HG03354 (cell line): ENCODE results near the gene FBLN2.

Source experiments
- ATAC-seq: cut with Tn5 transposase; IDR thresholded peaks from one replicate; pipeline ENCODE4 v1.9.1; 2021; ENCODE audit warnings: mild to moderate bottlenecking; ENCODE audit not compliant: unreplicated experiment, poor library complexity, severe bottlenecking

Gene FBLN2

GRCh38 chr3:13669457-13669856 lies 120.5 kb downstream of the FBLN2 start:
- no peak for ATAC-seq

DNA sequence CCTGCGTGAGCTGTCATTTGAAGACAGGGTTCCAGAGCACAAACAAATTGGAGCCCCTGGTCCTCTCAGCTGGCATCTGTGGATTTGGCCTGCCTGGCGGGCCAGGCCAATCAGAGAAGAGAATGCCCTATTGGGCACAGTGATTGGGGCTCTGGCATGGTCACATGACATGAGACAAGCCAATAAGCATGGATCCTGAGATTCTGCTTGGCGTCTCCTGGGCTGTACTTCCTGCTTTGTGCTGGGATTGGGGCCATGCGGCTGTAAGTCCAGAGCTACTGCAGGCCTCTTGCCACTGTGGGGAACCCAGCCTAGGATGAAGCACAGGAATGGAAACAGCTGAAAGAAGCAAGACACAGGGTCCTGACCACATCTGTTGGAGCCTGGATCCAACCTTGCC lies 121.4 kb downstream of the FBLN2 start:
- ATAC-seq = no peak

DNA sequence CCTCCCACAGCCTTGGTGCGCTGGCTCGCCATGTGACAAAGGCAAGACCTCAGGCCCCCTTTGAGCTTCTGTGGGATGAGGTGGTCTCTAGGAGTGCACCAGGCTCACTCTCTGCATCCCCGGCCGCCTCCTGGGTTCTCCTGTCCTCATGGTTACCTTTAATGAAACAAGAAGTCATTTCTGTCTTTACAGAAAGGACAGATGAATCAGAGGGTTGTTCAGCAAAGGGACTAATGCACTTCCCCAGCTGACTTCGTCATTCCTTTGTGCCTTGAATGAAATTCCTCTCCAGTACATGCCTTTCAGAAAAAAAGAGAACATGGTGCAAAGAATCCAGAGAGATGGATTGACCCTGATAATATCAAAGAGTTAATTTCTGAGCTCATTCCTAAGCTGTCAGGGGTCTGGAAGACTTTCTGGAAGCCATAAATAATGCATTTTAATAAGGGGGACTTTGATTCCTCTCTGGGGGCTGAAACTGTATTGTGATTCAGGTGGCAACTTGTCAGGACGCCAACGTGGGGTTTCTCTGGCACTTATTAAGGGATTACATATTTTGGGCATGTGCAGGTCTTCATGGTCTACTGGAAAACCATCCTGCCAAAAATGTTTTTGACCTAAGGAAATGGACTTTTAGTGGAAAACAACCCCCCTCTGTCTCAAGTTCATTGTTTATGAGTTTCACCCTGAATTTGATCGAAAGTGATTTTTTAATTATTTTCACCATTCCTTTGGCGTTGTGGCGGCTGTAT lies 122.7 kb downstream of the FBLN2 start:
- no peak for ATAC-seq

GRCh38 chr3:13673207-13673606 lies 124.3 kb downstream of the FBLN2 start:
- ATAC-seq = no peak

- no peak for ATAC-seq
These were observed 125.7 kb downstream of the FBLN2 start for GRCh38 chr3:13674538-13675185.

- ATAC-seq = no peak
These were observed 127.6 kb downstream of the FBLN2 start for GRCh38 chr3:13676356-13677017.

DNA sequence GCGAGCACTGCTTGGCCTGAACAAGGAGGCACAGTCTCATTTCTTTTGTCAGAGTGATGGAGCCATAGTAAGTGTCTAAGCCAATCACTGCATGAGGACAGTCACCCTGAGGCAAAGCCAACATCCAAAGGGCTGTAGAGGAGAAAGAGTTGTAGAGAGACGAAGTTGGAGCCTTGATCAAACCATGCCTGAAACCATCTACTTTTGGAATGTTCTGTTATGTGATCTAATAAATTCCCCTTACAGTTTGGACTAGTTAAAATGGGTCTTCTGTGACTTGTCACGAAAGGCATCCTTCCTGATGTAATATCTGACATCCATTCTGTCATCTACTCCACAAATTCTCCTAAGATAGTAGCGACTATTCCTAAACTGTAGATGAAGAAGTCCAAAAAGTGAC lies 128.3 kb downstream of the FBLN2 start:
- ATAC-seq = no peak

DNA sequence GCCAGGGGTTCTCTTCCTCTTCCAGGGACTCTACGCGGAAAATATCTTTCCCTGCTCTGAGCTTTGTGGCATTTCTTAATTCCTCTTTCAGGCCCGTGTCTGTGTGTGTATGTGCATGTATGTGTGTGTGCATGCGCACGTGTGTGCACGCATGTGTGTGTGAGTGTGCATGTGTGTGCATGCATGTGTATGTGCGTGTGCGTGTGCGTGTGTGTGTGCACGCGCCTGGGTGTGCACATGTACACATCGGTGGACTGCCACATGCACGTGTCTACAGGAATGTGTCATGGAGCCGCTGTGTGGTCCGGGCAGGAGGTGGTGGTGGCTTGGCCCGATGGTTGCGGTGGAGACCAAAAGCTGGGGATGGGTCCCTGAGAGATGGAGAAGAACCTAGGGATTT lies 133.0 kb downstream of the FBLN2 start:
- ATAC-seq = no peak

GRCh38 chr3:13682331-13683013 lies 133.5 kb downstream of the FBLN2 start:
- no peak for ATAC-seq

DNA sequence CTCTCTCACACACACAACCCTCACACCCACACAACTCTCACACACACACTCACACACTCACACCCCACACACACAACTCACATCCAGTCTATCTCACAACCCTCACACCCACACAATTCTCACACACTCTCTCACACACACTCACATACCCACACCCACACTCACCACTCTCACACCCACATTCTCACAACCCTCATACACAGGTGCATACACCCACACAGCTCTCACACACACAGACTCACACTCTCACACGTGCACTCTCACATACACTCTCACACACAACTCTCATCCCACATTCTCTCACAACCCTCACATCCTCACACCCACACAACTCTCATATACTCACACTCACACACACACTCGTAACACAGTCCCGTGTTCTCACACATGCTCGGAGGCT lies 134.4 kb downstream of the FBLN2 start:
- ATAC-seq = no peak

GRCh38 chr3:13683772-13684171 lies 134.8 kb downstream of the FBLN2 start:
- no peak for ATAC-seq

DNA sequence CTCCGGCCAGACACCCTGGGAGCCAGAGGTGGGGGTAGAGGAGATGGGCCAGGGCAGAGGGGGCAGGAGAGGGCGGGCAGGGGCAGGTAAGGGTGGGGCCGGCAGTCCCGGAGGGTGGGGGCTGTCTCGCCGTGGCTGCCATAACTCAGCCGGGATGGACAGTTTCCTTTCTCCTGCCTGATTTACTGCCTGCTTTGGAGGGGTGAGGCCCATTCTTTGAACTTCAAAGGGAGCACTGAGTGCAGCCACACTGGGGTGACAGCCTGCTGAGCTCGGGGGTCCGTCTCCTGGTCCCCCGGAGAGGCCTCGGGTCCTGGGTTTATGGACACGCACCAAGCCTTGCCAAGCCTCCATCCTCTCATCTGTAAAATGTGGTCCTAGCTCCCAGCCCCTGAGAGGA lies 135.4 kb downstream of the FBLN2 start:
- ATAC-seq = no peak

DNA sequence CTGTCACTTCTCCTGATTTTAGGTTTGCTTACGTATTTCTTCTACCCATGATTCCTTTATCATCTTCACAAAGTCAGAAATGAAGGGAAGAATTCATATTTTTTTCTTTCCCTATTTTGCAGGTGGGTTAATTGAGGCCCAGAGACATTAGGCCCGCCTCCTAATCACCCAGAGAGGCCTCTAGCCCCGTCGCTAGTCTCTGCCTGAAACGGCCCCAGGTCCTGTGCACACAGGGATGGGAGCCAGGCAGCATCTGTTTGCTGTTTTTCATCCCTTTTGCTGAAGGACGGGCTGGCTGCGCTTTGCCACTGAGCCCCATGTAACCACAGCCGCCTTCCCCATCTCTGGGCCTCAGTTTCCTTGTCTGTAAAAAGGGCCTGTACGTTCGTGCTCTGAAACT lies 135.9 kb downstream of the FBLN2 start:
- ATAC-seq = no peak

- no peak for ATAC-seq
These were observed 136.8 kb downstream of the FBLN2 start for GRCh38 chr3:13685721-13686120.

- ATAC-seq = no peak
These were observed 137.6 kb downstream of the FBLN2 start for GRCh38 chr3:13686367-13687160.

GRCh38 chr3:13687517-13687943 lies 138.6 kb downstream of the FBLN2 start:
- no peak for ATAC-seq
